Measurements from ENCODE around the gene STARD3. TPM values are rescaled to one million over a fixed set of nuclear protein-coding genes. Genes with fewer than 3 reads are reported as not detected.

The STARD3 gene
- total and polyA plus RNA-seq, 2 of the 13 experiments (the other 11 are each of a cell fraction or from before 2014, with no cell fraction given), result 34.6 to 100 TPM

DNA sequence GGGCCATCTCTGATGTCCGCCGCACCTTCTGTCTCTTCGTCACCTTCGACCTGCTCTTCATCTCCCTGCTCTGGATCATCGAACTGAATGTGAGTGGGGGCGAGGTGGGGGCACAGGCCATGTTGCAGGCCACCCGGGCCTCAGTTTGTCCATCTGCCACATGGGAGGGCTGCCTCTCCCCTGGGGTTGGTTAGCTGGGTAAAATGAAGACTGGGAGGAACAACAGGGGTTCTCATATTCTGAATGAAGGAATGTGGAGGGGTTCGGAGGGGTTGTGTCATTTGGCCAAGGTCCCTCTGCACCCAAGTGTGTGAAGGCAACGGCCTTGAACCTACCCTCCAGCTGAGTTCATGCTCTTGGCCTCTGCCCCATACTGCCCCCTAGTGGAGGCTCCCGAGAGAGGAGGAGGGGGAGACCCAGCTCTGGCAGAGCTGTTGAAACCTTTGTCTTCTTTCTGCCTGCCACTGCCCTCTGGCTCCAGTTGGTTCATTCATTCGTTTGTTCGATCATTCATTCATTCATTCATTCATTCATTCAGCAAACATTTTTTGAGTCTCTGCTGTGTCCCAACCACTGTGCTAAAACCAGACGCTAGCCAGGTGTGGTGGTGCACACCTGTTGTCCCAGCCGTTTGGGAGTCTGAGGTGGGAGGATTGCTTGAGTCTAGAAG lies 16.9 kb downstream of the STARD3 start (continued):
- TF ChIP-seq ZNF292 (CRISPR knock-in tag; IDR thresholded peaks at IDR 0.05; ENCODE audit: borderline replicate concordance, low read depth) (no peak), SRF (IDR thresholded peaks at IDR 0.05; ENCODE audit: low read depth, low read length) (no peak), EP300 (IDR thresholded peaks at IDR 0.05; ENCODE audit: low read depth in 2 of 2, low read length in 2 of 2) (peak in 1 of 2 experiments; percentile 53; a peak in 1 of 4 replicates), EP300 (CRISPR knock-in tag; IDR thresholded peaks at IDR 0.05; ENCODE audit: borderline replicate concordance) (no peak; the same call in 1 of the 2 replicates), ZNF484 (CRISPR knock-in tag; IDR thresholded peaks at IDR 0.05; ENCODE audit: borderline replicate concordance, low read depth) (no peak), ZNF775 (CRISPR knock-in tag; IDR thresholded peaks at IDR 0.05; ENCODE audit: borderline replicate concordance) (no peak), ZNF317 (CRISPR knock-in tag; IDR thresholded peaks at IDR 0.05) (no peak), ZNF230 (CRISPR knock-in tag; IDR thresholded peaks at IDR 0.05) (no peak), YEATS2 (CRISPR knock-in tag; IDR thresholded peaks at IDR 0.05; ENCODE audit: borderline replicate concordance) (0 out of 2 replicates have a peak, but pooled peaks have one; percentile 27), CENPT (CRISPR knock-in tag; IDR thresholded peaks at IDR 0.05; ENCODE audit: low read depth) (no peak), ZNF124 (CRISPR knock-in tag; IDR thresholded peaks at IDR 0.05) (no peak), KDM5A (IDR thresholded peaks at IDR 0.05; ENCODE audit: borderline replicate concordance, low read length) (no peak), ZNF20 (CRISPR knock-in tag; IDR thresholded peaks at IDR 0.05) (no peak), FOXK1 (CRISPR knock-in tag; IDR thresholded peaks at IDR 0.05; ENCODE audit: borderline replicate concordance, low read depth) (no peak), ZNF234 (CRISPR knock-in tag; conservative IDR thresholded peaks at IDR 0.05) (no peak)
- TF ChIP-seq, protein P1, sequence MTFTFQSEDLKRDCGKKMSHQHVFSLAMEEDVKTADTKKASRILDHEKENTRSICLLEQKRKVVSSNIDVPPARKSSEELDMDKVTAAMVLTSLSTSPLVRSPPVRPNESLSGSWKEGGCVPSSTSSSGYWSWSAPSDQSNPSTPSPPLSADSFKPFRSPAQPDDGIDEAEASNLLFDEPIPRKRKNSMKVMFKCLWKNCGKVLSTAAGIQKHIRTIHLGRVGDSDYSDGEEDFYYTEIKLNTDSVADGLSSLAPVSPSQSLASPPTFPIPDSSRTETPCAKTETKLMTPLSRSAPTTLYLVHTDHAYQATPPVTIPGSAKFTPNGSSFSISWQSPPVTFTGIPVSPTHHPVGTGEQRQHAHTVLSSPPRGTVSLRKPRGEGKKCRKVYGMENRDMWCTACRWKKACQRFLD (CRISPR knock-in tag; IDR thresholded peaks at IDR 0.05; ENCODE audit: borderline replicate concordance), result no peak
- TF ChIP-seq, protein P2, sequence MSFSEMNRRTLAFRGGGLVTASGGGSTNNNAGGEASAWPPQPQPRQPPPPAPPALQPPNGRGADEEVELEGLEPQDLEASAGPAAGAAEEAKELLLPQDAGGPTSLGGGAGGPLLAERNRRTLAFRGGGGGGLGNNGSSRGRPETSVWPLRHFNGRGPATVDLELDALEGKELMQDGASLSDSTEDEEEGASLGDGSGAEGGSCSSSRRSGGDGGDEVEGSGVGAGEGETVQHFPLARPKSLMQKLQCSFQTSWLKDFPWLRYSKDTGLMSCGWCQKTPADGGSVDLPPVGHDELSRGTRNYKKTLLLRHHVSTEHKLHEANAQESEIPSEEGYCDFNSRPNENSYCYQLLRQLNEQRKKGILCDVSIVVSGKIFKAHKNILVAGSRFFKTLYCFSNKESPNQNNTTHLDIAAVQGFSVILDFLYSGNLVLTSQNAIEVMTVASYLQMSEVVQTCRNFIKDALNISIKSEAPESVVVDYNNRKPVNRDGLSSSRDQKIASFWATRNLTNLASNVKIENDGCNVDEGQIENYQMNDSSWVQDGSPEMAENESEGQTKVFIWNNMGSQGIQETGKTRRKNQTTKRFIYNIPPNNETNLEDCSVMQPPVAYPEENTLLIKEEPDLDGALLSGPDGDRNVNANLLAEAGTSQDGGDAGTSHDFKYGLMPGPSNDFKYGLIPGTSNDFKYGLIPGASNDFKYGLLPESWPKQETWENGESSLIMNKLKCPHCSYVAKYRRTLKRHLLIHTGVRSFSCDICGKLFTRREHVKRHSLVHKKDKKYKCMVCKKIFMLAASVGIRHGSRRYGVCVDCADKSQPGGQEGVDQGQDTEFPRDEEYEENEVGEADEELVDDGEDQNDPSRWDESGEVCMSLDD (CRISPR knock-in tag; IDR thresholded peaks at IDR 0.05; ENCODE audit: borderline replicate concordance), result no peak
- TF ChIP-seq, protein P3, sequence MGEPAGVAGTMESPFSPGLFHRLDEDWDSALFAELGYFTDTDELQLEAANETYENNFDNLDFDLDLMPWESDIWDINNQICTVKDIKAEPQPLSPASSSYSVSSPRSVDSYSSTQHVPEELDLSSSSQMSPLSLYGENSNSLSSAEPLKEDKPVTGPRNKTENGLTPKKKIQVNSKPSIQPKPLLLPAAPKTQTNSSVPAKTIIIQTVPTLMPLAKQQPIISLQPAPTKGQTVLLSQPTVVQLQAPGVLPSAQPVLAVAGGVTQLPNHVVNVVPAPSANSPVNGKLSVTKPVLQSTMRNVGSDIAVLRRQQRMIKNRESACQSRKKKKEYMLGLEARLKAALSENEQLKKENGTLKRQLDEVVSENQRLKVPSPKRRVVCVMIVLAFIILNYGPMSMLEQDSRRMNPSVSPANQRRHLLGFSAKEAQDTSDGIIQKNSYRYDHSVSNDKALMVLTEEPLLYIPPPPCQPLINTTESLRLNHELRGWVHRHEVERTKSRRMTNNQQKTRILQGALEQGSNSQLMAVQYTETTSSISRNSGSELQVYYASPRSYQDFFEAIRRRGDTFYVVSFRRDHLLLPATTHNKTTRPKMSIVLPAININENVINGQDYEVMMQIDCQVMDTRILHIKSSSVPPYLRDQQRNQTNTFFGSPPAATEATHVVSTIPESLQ (CRISPR knock-in tag; conservative IDR thresholded peaks at IDR 0.05), result no peak
- TF ChIP-seq, protein P4, sequence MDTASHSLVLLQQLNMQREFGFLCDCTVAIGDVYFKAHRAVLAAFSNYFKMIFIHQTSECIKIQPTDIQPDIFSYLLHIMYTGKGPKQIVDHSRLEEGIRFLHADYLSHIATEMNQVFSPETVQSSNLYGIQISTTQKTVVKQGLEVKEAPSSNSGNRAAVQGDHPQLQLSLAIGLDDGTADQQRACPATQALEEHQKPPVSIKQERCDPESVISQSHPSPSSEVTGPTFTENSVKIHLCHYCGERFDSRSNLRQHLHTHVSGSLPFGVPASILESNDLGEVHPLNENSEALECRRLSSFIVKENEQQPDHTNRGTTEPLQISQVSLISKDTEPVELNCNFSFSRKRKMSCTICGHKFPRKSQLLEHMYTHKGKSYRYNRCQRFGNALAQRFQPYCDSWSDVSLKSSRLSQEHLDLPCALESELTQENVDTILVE (CRISPR knock-in tag; IDR thresholded peaks at IDR 0.05), result 0 out of 2 replicates have a peak, but pooled peaks have one; percentile 40
- TF ChIP-seq, protein P5, sequence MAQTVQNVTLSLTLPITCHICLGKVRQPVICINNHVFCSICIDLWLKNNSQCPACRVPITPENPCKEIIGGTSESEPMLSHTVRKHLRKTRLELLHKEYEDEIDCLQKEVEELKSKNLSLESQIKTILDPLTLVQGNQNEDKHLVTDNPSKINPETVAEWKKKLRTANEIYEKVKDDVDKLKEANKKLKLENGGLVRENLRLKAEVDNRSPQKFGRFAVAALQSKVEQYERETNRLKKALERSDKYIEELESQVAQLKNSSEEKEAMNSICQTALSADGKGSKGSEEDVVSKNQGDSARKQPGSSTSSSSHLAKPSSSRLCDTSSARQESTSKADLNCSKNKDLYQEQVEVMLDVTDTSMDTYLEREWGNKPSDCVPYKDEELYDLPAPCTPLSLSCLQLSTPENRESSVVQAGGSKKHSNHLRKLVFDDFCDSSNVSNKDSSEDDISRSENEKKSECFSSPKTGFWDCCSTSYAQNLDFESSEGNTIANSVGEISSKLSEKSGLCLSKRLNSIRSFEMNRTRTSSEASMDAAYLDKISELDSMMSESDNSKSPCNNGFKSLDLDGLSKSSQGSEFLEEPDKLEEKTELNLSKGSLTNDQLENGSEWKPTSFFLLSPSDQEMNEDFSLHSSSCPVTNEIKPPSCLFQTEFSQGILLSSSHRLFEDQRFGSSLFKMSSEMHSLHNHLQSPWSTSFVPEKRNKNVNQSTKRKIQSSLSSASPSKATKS (CRISPR knock-in tag; IDR thresholded peaks at IDR 0.05), result no peak

Data from HepG2 (cell line).